Medulla oblongata (tissue), 1 donor: Measurements from ENCODE around the gene ABTB2.

Experiments used
- DNase-seq: peaks from one replicate; pipeline ENCODE4 v3.0.0-alpha.2; 2015; ENCODE audit errors: extremely low spot score

ABTB2 gene

GRCh38 chr11:34214961-34215805 is 142.6 kb downstream of the ABTB2 start:
- DNase-seq: no peak

GRCh38 chr11:34213366-34213765 is 144.4 kb downstream of the ABTB2 start:
- DNase-seq: no peak

GRCh38 chr11:34212566-34212965 is 145.2 kb downstream of the ABTB2 start:
- DNase-seq: no peak

- no peak for DNase-seq
These were observed 148.0 kb downstream of the ABTB2 start for GRCh38 chr11:34209809-34210208.

GRCh38 chr11:34208266-34209135 is 149.3 kb downstream of the ABTB2 start:
- DNase-seq: no peak

GRCh38 chr11:34207487-34208180 is 150.2 kb downstream of the ABTB2 start:
- DNase-seq: peak; percentile 63

GRCh38 chr11:34206407-34207300 is 151.2 kb downstream of the ABTB2 start:
- no peak for DNase-seq

- no peak for DNase-seq
These were observed 152.3 kb downstream of the ABTB2 start for GRCh38 chr11:34205326-34206035.

GRCh38 chr11:34204396-34205279 is 153.2 kb downstream of the ABTB2 start:
- DNase-seq: no peak

GRCh38 chr11:34203377-34203871 is 154.4 kb downstream of the ABTB2 start:
- DNase-seq: no peak

GRCh38 chr11:34201129-34201528 is 156.7 kb downstream of the ABTB2 start:
- DNase-seq: no peak

- DNase-seq: no peak
These were observed 158.3 kb downstream of the ABTB2 start for GRCh38 chr11:34199525-34199924.

- DNase-seq: no peak
These were observed 159.3 kb downstream of the ABTB2 start for GRCh38 chr11:34198523-34198922.

- no peak for DNase-seq
These were observed 160.6 kb downstream of the ABTB2 start for GRCh38 chr11:34197256-34197655.

- DNase-seq: no peak
These were observed 163.1 kb downstream of the ABTB2 start for GRCh38 chr11:34194576-34195335.

- DNase-seq: peak; percentile 56
These were observed 165.1 kb downstream of the ABTB2 start for GRCh38 chr11:34192481-34193401.

GRCh38 chr11:34191578-34191977 is 166.2 kb downstream of the ABTB2 start:
- DNase-seq: no peak
